ENCODE measurements around the gene CD96. TPM values are rescaled to one million over a fixed set of nuclear protein-coding genes. Genes with fewer than 3 reads are reported as not detected.

The CD96 gene
- total RNA-seq, 1 donor from 2014 or later = 0.61 TPM

GRCh38 chr3:111598139-111598538 lies 56.1 kb downstream of the CD96 start:
- no peak overlapping the region for H3K27ac ChIP-seq (ENCODE audit: low read depth, low read length)
- DNase-seq (ENCODE audit: low read depth) (no peak), FAIRE-seq (no peak)
- no peak overlapping the region for H3K9ac ChIP-seq (ENCODE audit: low read length)
- no peaks in the 10 kb centered on the region for H3K9me3 Mint-ChIP-seq (ENCODE audit: unreplicated experiment)
- no peak overlapping the region for H3K27ac Mint-ChIP-seq (ENCODE audit: unreplicated experiment)
- H3K36me3 Mint-ChIP-seq (ENCODE audit: low read depth, unreplicated experiment) = peaks cover 2% of the 10 kb centered on the region
- H3K4me3 Mint-ChIP-seq (ENCODE audit: unreplicated experiment) = no peak overlapping the region
- no peaks in the 10 kb centered on the region for H4K20me1 ChIP-seq (ENCODE audit: insufficient read depth, low read length)
- TF ChIP-seq EZH2 (IDR thresholded peaks at IDR 0.05; ENCODE audit: insufficient read depth, low read length) = no peak
- no peak for TF ChIP-seq CTCF (IDR thresholded peaks at IDR 0.05; ENCODE audit: insufficient read depth, low read depth, low read length)
- H3K36me3 ChIP-seq (ENCODE audit: insufficient read depth, low read length) = no peaks in the 10 kb centered on the region
- H3K4me3 ChIP-seq (ENCODE audit: insufficient read depth, low read depth, low read length) = no peak overlapping the region
- H3K9me3 ChIP-seq (ENCODE audit: insufficient read depth, low read depth, low read length) = no peaks in the 10 kb centered on the region
- no peaks in the 10 kb centered on the region for H3K27me3 ChIP-seq (ENCODE audit: insufficient read depth, low read length)
- peaks cover 23% of the 10 kb centered on the region for H3K4me1 Mint-ChIP-seq (ENCODE audit: low read depth, unreplicated experiment)
- H2AFZ ChIP-seq (ENCODE audit: low read depth, low read length) = no peak overlapping the region
- H3K4me1 ChIP-seq (ENCODE audit: insufficient read depth, low read length) = peaks cover 26% of the 10 kb centered on the region
- no peaks in the 10 kb centered on the region for H3K27me3 Mint-ChIP-seq (ENCODE audit: low read depth, unreplicated experiment)
- no peak overlapping the region for H3K4me2 ChIP-seq (ENCODE audit: low read length)
- H3K79me2 ChIP-seq (ENCODE audit: insufficient read depth, low read length) = no peaks in the 10 kb centered on the region

GRCh38 chr3:111598552-111598951 lies 56.6 kb downstream of the CD96 start:
- peaks cover 2% of the 10 kb centered on the region for H3K36me3 Mint-ChIP-seq (ENCODE audit: low read depth, unreplicated experiment)
- Histone ChIP-seq H4K20me1 (ENCODE audit: insufficient read depth, low read length) (no peaks in the 10 kb centered on the region), H3K9me3 (ENCODE audit: insufficient read depth, low read depth, low read length) (no peaks in the 10 kb centered on the region), H3K79me2 (ENCODE audit: insufficient read depth, low read length) (no peaks in the 10 kb centered on the region), H3K27ac (ENCODE audit: low read depth, low read length) (no peak overlapping the region), H3K4me2 (ENCODE audit: low read length) (no peak overlapping the region), H3K9ac (ENCODE audit: low read length) (no peak overlapping the region), H2AFZ (ENCODE audit: low read depth, low read length) (no peak overlapping the region), H3K27me3 (ENCODE audit: insufficient read depth, low read length) (no peaks in the 10 kb centered on the region), H3K4me1 (ENCODE audit: insufficient read depth, low read length) (peaks cover 23% of the 10 kb centered on the region), H3K4me3 (ENCODE audit: insufficient read depth, low read depth, low read length) (no peak overlapping the region), H3K36me3 (ENCODE audit: insufficient read depth, low read length) (no peaks in the 10 kb centered on the region)
- no peaks in the 10 kb centered on the region for H3K9me3 Mint-ChIP-seq (ENCODE audit: unreplicated experiment)
- no peak overlapping the region for H3K27ac Mint-ChIP-seq (ENCODE audit: unreplicated experiment)
- peaks cover 2% of the 10 kb centered on the region for H3K27me3 Mint-ChIP-seq (ENCODE audit: low read depth, unreplicated experiment)
- H3K4me1 Mint-ChIP-seq (ENCODE audit: low read depth, unreplicated experiment) = peaks cover 20% of the 10 kb centered on the region
- FAIRE-seq (no peak), DNase-seq (ENCODE audit: low read depth) (no peak)
- TF ChIP-seq EZH2 (IDR thresholded peaks at IDR 0.05; ENCODE audit: insufficient read depth, low read length) = no peak
- TF ChIP-seq CTCF (IDR thresholded peaks at IDR 0.05; ENCODE audit: insufficient read depth, low read depth, low read length) = no peak
- no peak overlapping the region for H3K4me3 Mint-ChIP-seq (ENCODE audit: unreplicated experiment)

GRCh38 chr3:111601810-111602209 lies 59.8 kb downstream of the CD96 start:
- H3K36me3 ChIP-seq (ENCODE audit: insufficient read depth, low read length) = no peaks in the 10 kb centered on the region
- no peak overlapping the region for H3K27ac ChIP-seq (ENCODE audit: low read depth, low read length)
- no peaks in the 10 kb centered on the region for H3K9me3 Mint-ChIP-seq (ENCODE audit: unreplicated experiment)
- no peak overlapping the region for H3K4me3 ChIP-seq (ENCODE audit: insufficient read depth, low read depth, low read length)
- H3K9me3 ChIP-seq (ENCODE audit: insufficient read depth, low read depth, low read length) = no peaks in the 10 kb centered on the region
- no peak for TF ChIP-seq EZH2 (IDR thresholded peaks at IDR 0.05; ENCODE audit: insufficient read depth, low read length)
- no peak for TF ChIP-seq CTCF (IDR thresholded peaks at IDR 0.05; ENCODE audit: insufficient read depth, low read depth, low read length)
- no peak overlapping the region for H3K4me3 Mint-ChIP-seq (ENCODE audit: unreplicated experiment)
- no peaks in the 10 kb centered on the region for H3K27me3 ChIP-seq (ENCODE audit: insufficient read depth, low read length)
- no peaks in the 10 kb centered on the region for H4K20me1 ChIP-seq (ENCODE audit: insufficient read depth, low read length)
- no peak overlapping the region for H3K9ac ChIP-seq (ENCODE audit: low read length)
- H2AFZ ChIP-seq (ENCODE audit: low read depth, low read length) = no peak overlapping the region
- DNase-seq (ENCODE audit: low read depth) (no peak), FAIRE-seq (no peak)
- no peaks in the 10 kb centered on the region for H3K4me1 ChIP-seq (ENCODE audit: insufficient read depth, low read length)
- peaks cover 4% of the 10 kb centered on the region for H3K4me1 Mint-ChIP-seq (ENCODE audit: low read depth, unreplicated experiment)
- H3K4me2 ChIP-seq (ENCODE audit: low read length) = no peak overlapping the region
- peaks cover 2% of the 10 kb centered on the region for H3K27me3 Mint-ChIP-seq (ENCODE audit: low read depth, unreplicated experiment)
- no peak overlapping the region for H3K27ac Mint-ChIP-seq (ENCODE audit: unreplicated experiment)
- no peaks in the 10 kb centered on the region for H3K79me2 ChIP-seq (ENCODE audit: insufficient read depth, low read length)
- peaks cover 2% of the 10 kb centered on the region for H3K36me3 Mint-ChIP-seq (ENCODE audit: low read depth, unreplicated experiment)
